ENCODE results near the gene ZNF460. TPM values are rescaled to one million over a fixed set of nuclear protein-coding genes. Genes with fewer than 3 reads are reported as not detected.

Gene ZNF460
- total RNA-seq, 2 experiments from 2014 or later = 58.2 to 67.1 TPM

DNA sequence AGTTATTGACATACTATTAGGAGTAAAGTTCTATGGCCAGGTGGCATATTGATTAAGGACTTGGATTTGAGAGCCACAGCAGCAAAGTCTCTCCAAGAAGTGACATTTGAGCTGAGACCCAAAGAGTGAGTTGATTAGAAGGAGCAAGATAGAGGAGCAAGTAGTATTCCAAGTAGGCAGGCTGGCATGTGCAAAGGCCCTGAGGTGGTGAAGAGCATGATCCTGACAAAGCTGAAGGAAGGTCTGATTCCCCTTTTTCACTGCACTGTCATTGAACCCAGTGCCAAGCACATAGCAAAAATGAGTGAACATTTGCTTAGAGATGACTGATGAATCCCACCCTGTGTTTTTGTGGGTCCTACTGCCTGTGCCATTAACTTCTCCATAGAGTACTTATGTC, 44.7 kb downstream of the ZNF460 start:
- Mint-ChIP-seq H3K4me1 (peaks cover 18% of the 10 kb centered on the region), H3K9me3 (peaks cover 20% of the 10 kb centered on the region), H3K4me3 (no peak overlapping the region), H3K27ac (no peak overlapping the region), H3K27me3 (no peaks in the 10 kb centered on the region), H3K36me3 (peaks cover 75% of the 10 kb centered on the region)
- ATAC-seq (ENCODE audit: low read depth) (no peak), DNase-seq (no peak)
- POLR2A ChIA-PET = interaction anchor here (0.6 kb wide), 1 partner anchor 67 kb away, joined by 4 read pairs; no protein-coding TSS in a partner anchor

DNA sequence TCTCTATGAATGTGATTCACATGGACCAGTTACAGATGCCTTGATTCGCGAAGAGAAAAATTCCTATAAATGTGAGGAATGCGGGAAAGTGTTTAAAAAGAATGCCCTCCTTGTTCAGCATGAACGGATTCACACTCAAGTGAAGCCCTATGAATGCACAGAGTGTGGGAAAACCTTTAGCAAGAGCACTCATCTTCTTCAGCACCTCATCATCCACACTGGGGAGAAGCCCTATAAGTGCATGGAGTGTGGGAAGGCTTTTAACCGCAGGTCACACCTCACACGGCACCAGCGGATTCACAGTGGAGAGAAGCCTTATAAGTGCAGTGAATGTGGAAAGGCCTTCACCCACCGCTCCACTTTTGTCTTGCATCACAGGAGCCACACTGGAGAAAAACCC, 47.7 kb downstream of the ZNF460 start:
- H3K27ac Mint-ChIP-seq = no peak overlapping the region
- peaks cover 20% of the 10 kb centered on the region for H3K9me3 Mint-ChIP-seq
- DNase-seq (no peak), ATAC-seq (ENCODE audit: low read depth) (no peak)
- H3K4me1 Mint-ChIP-seq = no peaks in the 10 kb centered on the region
- POLR2A ChIA-PET = no interaction called here
- H3K27me3 Mint-ChIP-seq = no peaks in the 10 kb centered on the region
- peaks cover 93% of the 10 kb centered on the region for H3K36me3 Mint-ChIP-seq
- H3K4me3 Mint-ChIP-seq = no peak overlapping the region

DNA sequence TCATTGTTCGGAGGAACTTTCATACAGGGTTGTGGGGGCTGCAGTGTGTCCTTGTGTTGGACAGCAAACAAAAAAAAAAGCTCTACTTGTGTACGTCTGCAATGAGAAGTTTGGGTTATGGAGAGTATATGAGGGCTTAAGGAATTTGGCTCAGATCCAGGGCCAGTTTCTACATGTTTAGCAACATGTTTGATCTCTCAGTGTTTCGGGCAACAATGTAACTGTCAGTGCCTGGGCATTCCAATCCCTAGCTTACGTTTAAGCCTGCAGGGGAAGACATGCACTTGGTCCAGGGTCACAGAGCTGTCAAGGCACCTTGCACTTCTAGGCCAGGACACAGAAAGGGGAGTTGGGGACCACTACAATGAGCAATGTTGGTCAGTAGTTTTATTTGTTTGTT, 53.9 kb downstream of the ZNF460 start:
- Mint-ChIP-seq H3K4me1 (no peaks in the 10 kb centered on the region), H3K4me3 (no peak overlapping the region), H3K27me3 (no peaks in the 10 kb centered on the region), H3K9me3 (peaks cover 9% of the 10 kb centered on the region), H3K36me3 (peaks cover 55% of the 10 kb centered on the region), H3K27ac (no peak overlapping the region)
- ATAC-seq (ENCODE audit: low read depth) (no peak), DNase-seq (no peak)
- POLR2A ChIA-PET = interaction anchor here (0.6 to 1.1 kb wide), 2 partner anchors 16 to 541 kb away, joined by 3 read pairs; no protein-coding TSS in a partner anchor

DNA sequence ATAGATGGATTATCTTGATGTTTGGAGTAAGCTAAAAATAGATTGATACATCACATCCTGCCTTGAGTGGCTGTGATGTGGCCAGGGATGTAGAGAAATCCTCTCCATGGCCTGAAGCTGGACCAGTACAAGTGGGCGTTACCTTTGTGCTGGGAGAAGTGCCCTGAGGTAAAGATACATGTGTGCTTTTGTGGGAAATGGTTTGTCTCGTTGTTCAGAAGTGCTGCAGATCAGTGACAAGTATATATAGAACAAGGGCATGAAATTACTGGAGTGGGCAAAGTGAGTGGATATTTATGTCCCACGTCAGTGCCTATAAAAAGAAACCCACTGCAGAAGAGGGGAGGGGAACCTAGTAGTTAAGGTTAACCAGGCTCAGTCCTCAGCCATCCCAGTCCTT, 58.6 kb downstream of the ZNF460 start:
- H3K9me3 Mint-ChIP-seq = peaks cover 12% of the 10 kb centered on the region
- no peak overlapping the region for H3K27ac Mint-ChIP-seq
- ATAC-seq (ENCODE audit: low read depth) = no peak
- DNase-seq = no peak
- POLR2A ChIA-PET = no interaction called here
- H3K27me3 Mint-ChIP-seq = no peaks in the 10 kb centered on the region
- no peak overlapping the region for H3K4me3 Mint-ChIP-seq
- H3K4me1 Mint-ChIP-seq = no peaks in the 10 kb centered on the region
- peaks cover 18% of the 10 kb centered on the region for H3K36me3 Mint-ChIP-seq

DNA sequence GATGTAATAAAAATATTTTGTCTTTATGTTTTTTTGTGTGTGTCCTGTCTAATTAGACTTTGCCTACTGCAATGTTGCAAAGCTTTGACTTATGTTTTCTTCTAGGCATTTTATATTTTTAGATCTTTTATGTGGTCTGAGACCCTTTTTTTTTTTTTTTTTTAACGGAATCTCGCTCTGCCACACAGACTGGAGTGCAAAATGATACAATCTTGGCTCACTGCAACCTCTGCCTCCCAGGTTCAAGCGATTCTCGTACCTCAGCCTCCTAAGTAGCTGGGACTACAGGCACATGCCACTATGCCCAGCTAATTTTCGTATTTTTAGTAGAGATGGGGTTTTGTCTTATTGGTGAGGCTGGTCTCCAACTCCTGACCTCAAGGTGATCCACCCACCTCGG, 62.3 kb downstream of the ZNF460 start:
- POLR2A ChIA-PET = no interaction called here
- Mint-ChIP-seq H3K36me3 (peaks cover 2% of the 10 kb centered on the region), H3K4me3 (no peak overlapping the region), H3K27ac (no peak overlapping the region), H3K9me3 (peaks cover 6% of the 10 kb centered on the region), H3K27me3 (peaks cover 3% of the 10 kb centered on the region), H3K4me1 (no peaks in the 10 kb centered on the region)
- no peak for ATAC-seq (ENCODE audit: low read depth)
- no peak for DNase-seq

Other genes starting within 250 kb of the ZNF460 start
- not detected for gene USP29, start 160.5 kb upstream of the ZNF460 start, total RNA-seq
- not detected for gene ZIM3, start 135.3 kb upstream of the ZNF460 start, total RNA-seq
- not detected for gene DUXA, start 113.0 kb upstream of the ZNF460 start, total RNA-seq
- gene ZNF264, start 89.0 kb upstream of the ZNF460 start, total RNA-seq = 10 to 100 TPM; 50.7 to 55.9 TPM
- 1 to 10 TPM; 1.5 to 2.4 TPM for gene AURKC, start 49.5 kb upstream of the ZNF460 start, total RNA-seq
- gene ZNF805, start 39.9 kb upstream of the ZNF460 start, total RNA-seq = 10 to 100 TPM; 14.7 to 15.2 TPM
- gene ZNF543, start 40.0 kb downstream of the ZNF460 start, total RNA-seq = 10 to 100 TPM; 11.8 to 12.5 TPM
- 10 to 100 TPM; 15.3 to 15.4 TPM for gene ZNF304, start 70.8 kb downstream of the ZNF460 start, total RNA-seq
- gene TRAPPC2B, start 83.1 kb downstream of the ZNF460 start, total RNA-seq = 10 to 100 TPM; 13.2 to 13.6 TPM
- gene ZNF547, start 83.1 kb downstream of the ZNF460 start, total RNA-seq = 1 to 10 TPM; 6.7 to 7.8 TPM
- gene ZNF548, start 109.4 kb downstream of the ZNF460 start, total RNA-seq = 10 to 100 TPM; 50.2 to 55.0 TPM
- 10 to 100 TPM; 19.0 to 24.9 TPM for gene ZNF17, start 130.7 kb downstream of the ZNF460 start, total RNA-seq
- 10 to 100 TPM; 14.7 to 17.9 TPM for gene ZNF749, start 154.8 kb downstream of the ZNF460 start, total RNA-seq
- gene VN1R1, start 176.7 kb downstream of the ZNF460 start, total RNA-seq = under 1 TPM; 0.68 to 0.80 TPM
- 10 to 100 TPM; 13.7 to 13.8 TPM for gene ZNF772, start 197.1 kb downstream of the ZNF460 start, total RNA-seq
- gene ZNF419, start 207.3 kb downstream of the ZNF460 start, total RNA-seq = 10 to 100 TPM; 19.3 to 21.1 TPM
- 10 to 100 TPM; 15.7 to 15.9 TPM for gene ZNF773, start 219.5 kb downstream of the ZNF460 start, total RNA-seq
- gene ZNF549, start 246.9 kb downstream of the ZNF460 start, total RNA-seq = 10 to 100 TPM; 13.6 to 13.8 TPM